Raji (cell line): ENCODE results near the gene MRPL43.

Experiments
- POLR2A ChIP-seq: IDR thresholded peaks from 2 replicates; pipeline ENCODE4 v1.6.1; 2011; ENCODE audit warnings: low read depth, low read length, control low read depth; ENCODE audit not compliant: insufficient read depth

Gene MRPL43

DNA sequence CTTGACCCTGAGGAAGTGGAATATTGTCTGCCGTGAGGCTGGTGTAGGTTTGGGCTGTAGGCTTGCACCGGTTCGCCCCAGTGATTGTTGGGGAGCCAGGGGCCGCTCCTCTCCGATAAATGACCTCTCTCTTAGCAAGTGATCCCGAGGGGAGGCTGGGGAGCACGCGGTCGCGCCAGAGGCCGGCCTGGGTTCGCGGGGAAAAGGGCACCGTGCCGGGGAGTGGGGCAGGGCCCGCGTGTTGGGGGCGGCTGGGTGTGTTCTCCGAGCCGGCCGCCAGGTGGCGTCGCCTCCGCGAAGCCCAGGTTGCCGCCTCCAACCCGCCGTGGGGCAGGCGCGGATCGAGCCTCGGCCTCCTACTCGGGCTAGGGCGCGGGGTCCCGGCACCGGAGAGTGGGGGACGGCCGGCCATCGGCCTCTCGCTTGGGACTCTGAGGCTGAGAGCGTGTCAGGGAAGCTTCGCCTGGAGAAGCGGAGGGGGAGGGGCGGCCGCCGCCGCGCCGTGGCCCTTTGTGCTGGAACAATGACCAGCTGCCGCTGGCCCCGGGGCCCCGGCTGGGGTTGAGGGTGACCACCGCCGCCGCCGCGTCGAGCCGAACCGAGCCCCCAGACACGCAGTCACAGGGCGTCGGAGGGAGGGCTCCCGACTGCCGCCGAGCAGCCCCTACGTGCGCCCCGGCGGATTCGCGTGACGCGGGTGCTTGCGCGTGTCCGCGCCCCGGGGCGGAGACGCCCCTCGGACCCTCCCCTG, 11.9 kb upstream of the MRPL43 start:
- 0 out of 2 replicates have a peak, but pooled peaks have one; percentile 13 for TF ChIP-seq POLR2A

- TF ChIP-seq POLR2A, result no peak
Observed at GRCh38 chr10:100998183-100998990, 11.1 kb upstream of the MRPL43 start.

- peak; percentile 66 for TF ChIP-seq POLR2A
Observed at GRCh38 chr10:100997360-100998182, 10.3 kb upstream of the MRPL43 start.

- no peak for TF ChIP-seq POLR2A
Observed at GRCh38 chr10:100996678-100997359, 9.5 kb upstream of the MRPL43 start.

DNA sequence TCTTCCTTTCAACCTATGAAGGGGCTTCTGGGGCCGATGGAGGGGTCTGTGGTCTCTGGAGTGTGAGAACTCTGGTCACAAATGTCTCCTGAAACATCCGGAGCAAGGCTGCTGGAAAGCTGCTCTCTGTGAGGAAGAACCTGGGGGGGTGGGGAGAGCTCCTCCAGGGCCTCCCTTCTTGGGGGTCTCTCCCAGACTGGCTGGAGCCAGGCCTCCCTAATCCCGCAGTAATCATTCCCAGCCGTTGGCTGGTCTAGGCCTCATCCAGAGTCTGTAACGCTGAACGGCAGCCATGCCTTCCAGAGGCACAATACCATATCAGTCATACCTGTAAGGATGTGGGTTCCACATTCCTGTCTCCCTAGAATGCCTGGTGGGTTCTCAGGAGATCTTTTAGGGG, 7.9 kb upstream of the MRPL43 start:
- no peak for TF ChIP-seq POLR2A

DNA sequence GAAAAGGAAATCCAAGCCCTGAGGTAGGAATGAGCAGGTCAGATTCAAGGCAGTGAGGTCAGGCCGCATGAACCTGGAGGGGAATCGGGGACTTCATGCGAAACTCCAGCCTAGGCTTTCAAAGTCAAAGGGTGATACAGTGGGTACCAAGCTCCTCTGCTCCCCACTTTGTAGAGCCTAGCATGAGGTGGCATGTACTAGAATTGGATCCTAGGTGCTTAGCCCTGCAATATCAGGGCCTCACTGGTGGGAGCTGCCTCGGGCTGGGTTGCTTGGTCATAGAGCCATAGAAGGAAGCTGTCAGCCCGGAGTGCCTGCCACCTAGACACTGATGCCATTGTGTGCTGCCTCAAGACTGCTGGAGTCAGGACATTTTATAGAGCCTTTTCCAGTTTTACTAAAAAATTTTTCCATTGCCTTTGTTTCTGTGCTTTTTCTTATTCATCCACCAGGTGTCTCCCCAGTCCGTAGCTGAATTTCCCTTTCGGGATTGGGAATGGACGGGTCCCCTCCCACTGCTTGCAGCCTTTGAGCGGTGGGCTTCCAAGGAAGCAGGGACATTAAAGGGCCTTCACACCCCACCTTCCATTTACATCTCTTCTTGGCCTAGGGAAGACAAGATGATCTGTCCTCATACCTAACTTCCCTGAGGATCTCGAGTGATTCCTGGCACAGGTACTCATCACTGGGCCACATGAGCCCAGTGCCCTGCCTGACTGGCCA, 6.8 kb upstream of the MRPL43 start:
- TF ChIP-seq POLR2A, result no peak

DNA sequence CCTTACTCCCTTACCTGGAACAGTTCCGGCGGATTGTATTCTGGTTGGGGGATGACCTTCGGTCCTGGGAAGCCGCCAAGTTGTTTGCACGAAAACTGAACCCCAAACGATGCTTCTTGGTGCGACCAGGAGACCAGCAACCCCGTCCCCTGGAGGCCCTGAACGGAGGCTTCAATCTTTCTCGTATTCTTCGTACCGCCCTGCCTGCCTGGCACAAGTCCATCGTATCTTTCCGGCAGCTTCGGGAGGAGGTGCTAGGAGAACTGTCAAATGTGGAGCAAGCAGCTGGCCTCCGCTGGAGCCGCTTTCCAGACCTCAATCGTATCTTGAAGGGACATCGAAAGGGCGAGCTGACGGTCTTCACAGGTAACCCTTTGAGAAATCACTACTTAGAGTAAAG, 1.8 kb upstream of the MRPL43 start:
- TF ChIP-seq POLR2A, result no peak

GRCh38 chr10:100988166-100988565, 869 bp upstream of the MRPL43 start:
- no peak for TF ChIP-seq POLR2A

DNA sequence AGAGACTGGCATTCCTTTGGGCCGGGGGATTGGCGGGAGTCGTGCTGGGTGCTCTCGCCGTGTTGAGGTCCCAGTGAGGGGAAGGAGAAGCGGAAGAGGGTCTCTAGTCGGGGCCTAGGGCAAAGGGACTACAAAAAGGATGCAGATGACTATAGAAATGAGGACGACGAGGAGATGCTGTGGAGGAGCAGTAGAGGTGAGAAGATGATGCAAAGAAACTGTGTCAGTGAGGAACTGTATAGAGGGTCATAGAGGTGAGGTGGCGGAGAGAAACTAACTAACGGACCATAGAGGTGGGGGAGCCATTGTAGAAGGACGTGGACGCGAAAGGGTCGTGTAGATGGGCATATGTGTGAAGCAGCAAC, 370 bp upstream of the MRPL43 start:
- no peak for TF ChIP-seq POLR2A

GRCh38 chr10:100986623-100986951, 710 bp downstream of the MRPL43 start:
- no peak for TF ChIP-seq POLR2A

GRCh38 chr10:100985336-100985735, 2.0 kb downstream of the MRPL43 start:
- TF ChIP-seq POLR2A, result no peak

DNA sequence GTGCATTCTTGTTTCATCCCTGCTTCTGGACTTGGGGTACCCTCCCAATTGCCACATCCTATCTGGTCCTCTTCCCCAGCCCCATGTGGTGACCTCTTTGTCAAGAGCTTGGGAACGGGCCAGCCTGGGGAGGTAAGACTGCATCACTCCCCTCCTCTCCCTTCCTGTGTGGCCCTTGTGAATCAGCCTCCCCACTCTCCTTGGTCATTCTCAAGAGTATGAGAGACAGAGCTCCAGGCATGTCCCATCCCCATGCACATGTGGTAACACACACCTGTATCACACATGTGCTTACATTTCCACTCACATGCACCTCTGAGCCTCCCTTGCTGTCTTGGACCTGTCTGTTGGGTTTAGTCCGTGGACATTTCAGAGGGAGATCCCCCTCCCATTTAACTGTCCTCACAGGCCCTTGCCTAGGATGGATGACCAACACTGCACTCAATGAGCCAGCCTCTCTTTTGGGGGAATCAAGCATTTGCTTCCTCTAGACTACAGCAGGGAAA, 2.6 kb downstream of the MRPL43 start:
- no peak for TF ChIP-seq POLR2A

- no peak for TF ChIP-seq POLR2A
Observed at GRCh38 chr10:100983868-100984671, 3.2 kb downstream of the MRPL43 start.
